Measurements from ENCODE around the gene PAAF1. TPM values are rescaled to one million over a fixed set of nuclear protein-coding genes. Genes with fewer than 3 reads are reported as not detected.

Gene PAAF1
- total and polyA plus RNA-seq, 4 donors: 10.2 to 23.3 (median 13.9) TPM

DNA sequence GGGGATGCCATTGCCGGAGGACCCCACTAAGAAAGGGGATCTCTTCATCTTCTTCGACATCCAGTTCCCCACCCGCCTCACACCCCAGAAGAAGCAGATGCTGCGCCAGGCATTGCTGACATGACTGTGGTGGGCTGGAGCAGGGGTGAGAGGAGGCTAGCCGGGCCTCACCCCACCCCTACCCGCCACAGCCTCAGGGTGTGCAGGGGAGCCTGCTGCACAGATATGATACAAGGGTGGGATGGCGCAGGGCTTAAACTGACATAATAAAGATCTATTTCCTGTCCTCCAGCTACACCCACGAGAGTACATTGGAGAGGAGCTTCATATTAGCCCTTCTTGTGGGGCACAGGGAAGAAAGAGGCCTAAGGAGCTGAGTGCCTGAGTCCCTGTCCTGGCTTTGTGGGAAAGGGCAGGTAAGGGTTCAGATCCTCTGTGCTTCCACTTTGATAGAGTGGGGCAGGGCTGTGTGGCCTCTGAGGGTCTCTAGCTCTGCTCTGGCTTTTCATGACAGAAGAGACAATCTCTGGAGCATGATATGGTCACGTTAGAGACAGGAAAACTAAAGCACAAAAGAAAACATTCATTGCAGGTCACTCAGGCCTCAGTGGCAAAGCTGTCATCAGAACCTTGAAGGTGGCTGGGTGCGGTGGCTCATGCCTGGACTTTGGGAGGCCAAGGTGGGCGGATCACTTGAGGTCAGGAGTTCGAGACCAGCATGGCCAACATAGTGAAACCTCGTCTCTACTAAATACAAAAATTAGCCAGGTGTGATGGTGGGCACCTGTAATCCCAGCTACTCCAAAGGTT, 93.4 kb downstream of the PAAF1 start:
- peaks cover 0 to 4% (median 0%) of the 10 kb centered on the region in 4 donors for H3K36me3 ChIP-seq (ENCODE audit: control insufficient read depth in 4 of 4, insufficient read depth in 4 of 4, low read length in 4 of 4)
- WGBS, 2 donors: 83 to 84% methylated on average over 13 of the region's 13 CpGs
- no peaks in the 10 kb centered on the region for H3K9me3 ChIP-seq (ENCODE audit: control insufficient read depth in 4 of 4, insufficient read depth in 3 of 4, low read length in 3 of 4)
- ATAC-seq (ENCODE audit: insufficient read depth, low FRiP score): no peak
- no peak overlapping the region for H3K9ac ChIP-seq (ENCODE audit: insufficient read depth in 1 of 2, low read length in 2 of 2)
- no peaks in the 10 kb centered on the region for H3K27me3 ChIP-seq (ENCODE audit: control insufficient read depth in 3 of 3, insufficient read depth in 3 of 3, low read length in 2 of 3)
- DNase-seq: no peak
- peaks cover 0 to 7% (median 0%) of the 10 kb centered on the region in 5 donors for H3K4me1 ChIP-seq (ENCODE audit: control insufficient read depth in 5 of 5, insufficient read depth in 5 of 5, low read length in 5 of 5)
- H3K4me3 ChIP-seq: no peak overlapping the region
- TF ChIP-seq, protein P1, sequence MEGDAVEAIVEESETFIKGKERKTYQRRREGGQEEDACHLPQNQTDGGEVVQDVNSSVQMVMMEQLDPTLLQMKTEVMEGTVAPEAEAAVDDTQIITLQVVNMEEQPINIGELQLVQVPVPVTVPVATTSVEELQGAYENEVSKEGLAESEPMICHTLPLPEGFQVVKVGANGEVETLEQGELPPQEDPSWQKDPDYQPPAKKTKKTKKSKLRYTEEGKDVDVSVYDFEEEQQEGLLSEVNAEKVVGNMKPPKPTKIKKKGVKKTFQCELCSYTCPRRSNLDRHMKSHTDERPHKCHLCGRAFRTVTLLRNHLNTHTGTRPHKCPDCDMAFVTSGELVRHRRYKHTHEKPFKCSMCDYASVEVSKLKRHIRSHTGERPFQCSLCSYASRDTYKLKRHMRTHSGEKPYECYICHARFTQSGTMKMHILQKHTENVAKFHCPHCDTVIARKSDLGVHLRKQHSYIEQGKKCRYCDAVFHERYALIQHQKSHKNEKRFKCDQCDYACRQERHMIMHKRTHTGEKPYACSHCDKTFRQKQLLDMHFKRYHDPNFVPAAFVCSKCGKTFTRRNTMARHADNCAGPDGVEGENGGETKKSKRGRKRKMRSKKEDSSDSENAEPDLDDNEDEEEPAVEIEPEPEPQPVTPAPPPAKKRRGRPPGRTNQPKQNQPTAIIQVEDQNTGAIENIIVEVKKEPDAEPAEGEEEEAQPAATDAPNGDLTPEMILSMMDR (IDR thresholded peaks at IDR 0.05; ENCODE audit: control extremely low read depth, extremely low read depth): no peak
- H3K27ac ChIP-seq (ENCODE audit: low read depth in 1 of 2, low read length in 1 of 2): no peak overlapping the region

GRCh38 chr11:73971175-73971719, 94.4 kb downstream of the PAAF1 start:
- no peak overlapping the region for H3K4me3 ChIP-seq
- DNase-seq (no peak), ATAC-seq (ENCODE audit: insufficient read depth, low FRiP score) (no peak)
- peaks cover 0 to 7% (median 0%) of the 10 kb centered on the region in 5 donors for H3K4me1 ChIP-seq (ENCODE audit: control insufficient read depth in 5 of 5, insufficient read depth in 5 of 5, low read length in 5 of 5)
- no peaks in the 10 kb centered on the region for H3K9me3 ChIP-seq (ENCODE audit: control insufficient read depth in 4 of 4, insufficient read depth in 3 of 4, low read length in 3 of 4)
- H3K27me3 ChIP-seq (ENCODE audit: control insufficient read depth in 3 of 3, insufficient read depth in 3 of 3, low read length in 2 of 3): no peaks in the 10 kb centered on the region
- no peak overlapping the region for H3K27ac ChIP-seq (ENCODE audit: low read depth in 1 of 2, low read length in 1 of 2)
- no peak overlapping the region for H3K9ac ChIP-seq (ENCODE audit: insufficient read depth in 1 of 2, low read length in 2 of 2)
- H3K36me3 ChIP-seq (ENCODE audit: control insufficient read depth in 4 of 4, insufficient read depth in 4 of 4, low read length in 4 of 4): peaks cover 0 to 11% (median 0%) of the 10 kb centered on the region in 4 donors
- TF ChIP-seq, protein P1 (IDR thresholded peaks at IDR 0.05; ENCODE audit: control extremely low read depth, extremely low read depth): no peak
- 83 to 88% methylated on average over 6 of the region's 6 CpGs for WGBS, 2 donors

DNA sequence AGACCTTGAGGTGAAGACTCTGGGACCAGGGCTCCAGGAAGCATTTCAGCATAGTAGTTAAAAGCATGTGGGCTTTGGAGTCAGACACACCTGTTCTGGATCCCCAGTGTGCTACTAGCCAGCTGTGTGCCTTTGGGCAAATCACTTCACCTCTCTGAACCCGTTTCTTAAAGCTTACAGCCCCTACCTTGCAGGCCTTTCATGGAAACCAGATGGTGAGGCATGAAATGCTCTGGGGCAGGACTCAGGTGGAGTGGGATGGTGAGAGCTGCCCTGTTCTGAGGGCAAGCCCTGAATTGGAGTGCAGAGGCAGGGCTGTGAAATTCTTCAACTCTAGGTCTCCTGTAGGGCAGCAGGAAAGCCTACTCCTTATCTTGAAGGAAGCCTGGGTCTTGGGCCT, 95.4 kb downstream of the PAAF1 start:
- Histone ChIP-seq H3K9ac (ENCODE audit: insufficient read depth in 1 of 2, low read length in 2 of 2) (no peak overlapping the region), H3K27me3 (ENCODE audit: control insufficient read depth in 3 of 3, insufficient read depth in 3 of 3, low read length in 2 of 3) (no peaks in the 10 kb centered on the region), H3K4me1 (ENCODE audit: control insufficient read depth in 5 of 5, insufficient read depth in 5 of 5, low read length in 5 of 5) (peaks cover 0 to 7% (median 0%) of the 10 kb centered on the region in 5 donors), H3K27ac (ENCODE audit: low read depth in 1 of 2, low read length in 1 of 2) (no peak overlapping the region), H3K9me3 (ENCODE audit: control insufficient read depth in 4 of 4, insufficient read depth in 3 of 4, low read length in 3 of 4) (no peaks in the 10 kb centered on the region), H3K4me3 (no peak overlapping the region), H3K36me3 (ENCODE audit: control insufficient read depth in 4 of 4, insufficient read depth in 4 of 4, low read length in 4 of 4) (peaks cover 0 to 18% (median 0%) of the 10 kb centered on the region in 4 donors)
- DNase-seq: no peak
- no peak for ATAC-seq (ENCODE audit: insufficient read depth, low FRiP score)
- TF ChIP-seq, protein P1 (IDR thresholded peaks at IDR 0.05; ENCODE audit: control extremely low read depth, extremely low read depth): no peak
- WGBS, 2 donors: 88 to 89% methylated on average over 1 of the region's 1 CpG

Measured in lung (tissue), 12 donors.